Skeletal muscle tissue (tissue), 4 donors: Measurements from ENCODE around the gene MAP3K9. TPM values are rescaled to one million over a fixed set of nuclear protein-coding genes. Genes with fewer than 3 reads are reported as not detected.

Experiments
- H3K27ac ChIP-seq: one replicate; pipeline ENCODE4 v1.7.0; 2013; ENCODE audit warnings: mild to moderate bottlenecking, low read depth, low read length, inconsistent platforms
- H3K27me3 ChIP-seq, 3 donors: one replicate each; pipeline ENCODE4 v1.7.0; 2013; ENCODE audit warnings: low read length in 3 of 3; ENCODE audit not compliant: control insufficient read depth in 3 of 3, insufficient read depth in 3 of 3
- H3K36me3 ChIP-seq, 3 donors: one replicate each; pipeline ENCODE4 v1.7.0; 2013; ENCODE audit warnings: low read length in 3 of 3; ENCODE audit not compliant: control insufficient read depth in 3 of 3, insufficient read depth in 3 of 3
- H3K4me1 ChIP-seq, 3 donors: one replicate each; pipeline ENCODE4 v1.7.0; 2013; ENCODE audit warnings: low read length in 3 of 3, mild to moderate bottlenecking in 3 of 3; ENCODE audit not compliant: control insufficient read depth in 3 of 3, insufficient read depth in 3 of 3
- H3K4me3 ChIP-seq, 3 donors: one replicate each; pipeline ENCODE4 v1.7.0; 2013; ENCODE audit warnings: low read length in 3 of 3
- H3K9ac ChIP-seq, 3 donors: one replicate each; pipeline ENCODE4 v1.7.0; 2013; ENCODE audit warnings: low read length in 3 of 3, mild to moderate bottlenecking in 3 of 3, moderate library complexity in 2 of 3, low read depth in 1 of 3
- H3K9me3 ChIP-seq, 3 donors: one replicate each; pipeline ENCODE4 v1.7.0; 2013; ENCODE audit warnings: low read length in 3 of 3; ENCODE audit not compliant: control insufficient read depth in 3 of 3
- total RNA-seq: library from RNA; depleted of rRNA; stranded (reverse); fragments of >200 nt; gene quantifications from one replicate; pipeline ENCODE4 v1.2.3, GENCODE V29; 2014
- donor health status: Osteomylitis.

Gene MAP3K9
- total RNA-seq, 1 donor from 2014 or later: under 0.01 TPM

- H3K27me3 ChIP-seq: no peaks in the 10 kb centered on the region
- H3K4me3 ChIP-seq: no peak overlapping the region
- H3K36me3 ChIP-seq: peaks cover 0 to 2% (median 0%) of the 10 kb centered on the region in 3 donors
- H3K27ac ChIP-seq: no peak overlapping the region
- H3K9me3 ChIP-seq: no peaks in the 10 kb centered on the region
- no peak overlapping the region for H3K9ac ChIP-seq
- H3K4me1 ChIP-seq: peaks cover 13 to 21% (median 15%) of the 10 kb centered on the region in 3 donors
These were observed 17.3 kb downstream of the MAP3K9 start for GRCh38 chr14:70791971-70792370.

GRCh38 chr14:70789961-70790360 is 19.4 kb downstream of the MAP3K9 start:
- no peak overlapping the region for H3K4me3 ChIP-seq
- H3K9ac ChIP-seq: no peak overlapping the region
- peaks cover 13 to 21% (median 15%) of the 10 kb centered on the region in 3 donors for H3K4me1 ChIP-seq
- no peak overlapping the region for H3K27ac ChIP-seq
- no peaks in the 10 kb centered on the region for H3K27me3 ChIP-seq
- no peaks in the 10 kb centered on the region for H3K9me3 ChIP-seq
- no peaks in the 10 kb centered on the region for H3K36me3 ChIP-seq

- H3K4me1 ChIP-seq: peaks cover 13 to 20% (median 15%) of the 10 kb centered on the region in 3 donors
- no peaks in the 10 kb centered on the region for H3K27me3 ChIP-seq
- H3K9ac ChIP-seq: peak overlapping the region; percentile 40 to 82 (median 58)
- no peaks in the 10 kb centered on the region for H3K36me3 ChIP-seq
- H3K4me3 ChIP-seq: peak overlapping the region in 1 of 3 donors; percentile 46
- H3K9me3 ChIP-seq: no peaks in the 10 kb centered on the region
- no peak overlapping the region for H3K27ac ChIP-seq
These were observed 20.0 kb downstream of the MAP3K9 start for GRCh38 chr14:70789361-70789760.

GRCh38 chr14:70788898-70789297 is 20.4 kb downstream of the MAP3K9 start:
- Histone ChIP-seq H3K9ac (peak overlapping the region; percentile 40 to 82 (median 58)), H3K9me3 (no peaks in the 10 kb centered on the region), H3K27ac (no peak overlapping the region)

GRCh38 chr14:70785556-70785955 is 23.8 kb downstream of the MAP3K9 start:
- Histone ChIP-seq H3K9me3 (no peaks in the 10 kb centered on the region), H3K4me3 (no peak overlapping the region), H3K27ac (no peak overlapping the region), H3K4me1 (peaks cover 7 to 12% (median 10%) of the 10 kb centered on the region in 3 donors), H3K36me3 (no peaks in the 10 kb centered on the region), H3K9ac (no peak overlapping the region), H3K27me3 (no peaks in the 10 kb centered on the region)

More at GRCh38 chr14:70788898-70789297, 20.4 kb downstream of the MAP3K9 start:
- H3K4me1 ChIP-seq: peaks cover 9 to 16% (median 12%) of the 10 kb centered on the region in 3 donors
- no peaks in the 10 kb centered on the region for H3K27me3 ChIP-seq
- no peaks in the 10 kb centered on the region for H3K36me3 ChIP-seq
- H3K4me3 ChIP-seq: peak overlapping the region in 1 of 3 donors; percentile 46

- no peaks in the 10 kb centered on the region for H3K36me3 ChIP-seq
- peaks cover 9 to 15% (median 11%) of the 10 kb centered on the region in 3 donors for H3K4me1 ChIP-seq
- no peak overlapping the region for H3K4me3 ChIP-seq
- no peak overlapping the region for H3K9ac ChIP-seq
- H3K27me3 ChIP-seq: no peaks in the 10 kb centered on the region
- no peaks in the 10 kb centered on the region for H3K9me3 ChIP-seq
- H3K27ac ChIP-seq: no peak overlapping the region
These were observed 24.4 kb downstream of the MAP3K9 start for GRCh38 chr14:70784886-70785285.

GRCh38 chr14:70782361-70782760 is 27.0 kb downstream of the MAP3K9 start:
- no peak overlapping the region for H3K27ac ChIP-seq
- H3K9me3 ChIP-seq: no peaks in the 10 kb centered on the region
- H3K4me1 ChIP-seq: peaks cover 2 to 10% (median 9%) of the 10 kb centered on the region in 3 donors
- H3K36me3 ChIP-seq: no peaks in the 10 kb centered on the region
- no peak overlapping the region for H3K9ac ChIP-seq
- no peak overlapping the region for H3K4me3 ChIP-seq
- no peaks in the 10 kb centered on the region for H3K27me3 ChIP-seq

GRCh38 chr14:70780396-70781075 is 28.8 kb downstream of the MAP3K9 start:
- no peak overlapping the region for H3K9ac ChIP-seq
- no peaks in the 10 kb centered on the region for H3K9me3 ChIP-seq
- no peaks in the 10 kb centered on the region for H3K36me3 ChIP-seq
- H3K27ac ChIP-seq: no peak overlapping the region
- H3K4me3 ChIP-seq: no peak overlapping the region
- no peaks in the 10 kb centered on the region for H3K27me3 ChIP-seq
- peaks cover 2 to 10% (median 9%) of the 10 kb centered on the region in 3 donors for H3K4me1 ChIP-seq

GRCh38 chr14:70779667-70780066 is 29.6 kb downstream of the MAP3K9 start:
- no peak overlapping the region for H3K4me3 ChIP-seq
- H3K27ac ChIP-seq: no peak overlapping the region

GRCh38 chr14:70776197-70776596 is 33.1 kb downstream of the MAP3K9 start:
- Histone ChIP-seq H3K4me1 (peaks cover 2 to 10% (median 9%) of the 10 kb centered on the region in 3 donors), H3K27ac (no peak overlapping the region)

More at GRCh38 chr14:70779667-70780066, 29.6 kb downstream of the MAP3K9 start:
- Histone ChIP-seq H3K27me3 (no peaks in the 10 kb centered on the region), H3K4me1 (peaks cover 2 to 10% (median 9%) of the 10 kb centered on the region in 3 donors), H3K9ac (no peak overlapping the region), H3K9me3 (no peaks in the 10 kb centered on the region), H3K36me3 (no peaks in the 10 kb centered on the region)

More at GRCh38 chr14:70776197-70776596, 33.1 kb downstream of the MAP3K9 start:
- peaks cover 0 to 5% (median 0%) of the 10 kb centered on the region in 3 donors for H3K27me3 ChIP-seq
- H3K4me3 ChIP-seq: no peak overlapping the region
- H3K9me3 ChIP-seq: no peaks in the 10 kb centered on the region
- H3K9ac ChIP-seq: no peak overlapping the region
- no peaks in the 10 kb centered on the region for H3K36me3 ChIP-seq
